GM18511 (cell line): Measurements from ENCODE around the gene PCDHGA5.
"Not testable (repeated sequence)": the region's sequence is repeated elsewhere in the genome, so short reads cannot be mapped to it uniquely, and the experiment has no call there.

ENCODE experiments used
- ATAC-seq: cut with Tn5 transposase; IDR thresholded peaks from one replicate; pipeline ENCODE4 v1.9.1; 2021; ENCODE audit warnings: mild to moderate bottlenecking, moderate library complexity; ENCODE audit not compliant: unreplicated experiment

Gene PCDHGA5

GRCh38 chr5:141412854-141413539 is 49.0 kb downstream of the PCDHGA5 start, which contains the start of gene PCDHGA10:
TSS of gene PCDHGA10 (plus strand) at chr5:141412987. CDS start at chr5:141413176, 189 bp downstream.
- peak; percentile 87 for ATAC-seq

- ATAC-seq = peak; percentile 39
These were observed 49.6 kb downstream of the PCDHGA5 start for GRCh38 chr5:141413540-141414069.

GRCh38 chr5:141414548-141415274 is 50.7 kb downstream of the PCDHGA5 start:
- ATAC-seq = not testable (repeated sequence)

- not testable (repeated sequence) for ATAC-seq
These were observed 51.3 kb downstream of the PCDHGA5 start for GRCh38 chr5:141415275-141415618.
